Prostate gland (tissue), 2 donors: ENCODE measurements around the gene ZCCHC10.

Source experiments
- CTCF ChIP-seq, 4 experiments: fragments of 200-600 bp in 2 of 4; fragments of 450-650 bp in 2 of 4; sonication (generic) in 2 of 4; IDR thresholded peaks; 1 replicate in 3 of 4; 2 replicates in 1 of 4; pipeline ENCODE4 v1.5.1; 2016 to 2019; ENCODE audit warnings: antibody characterized with exemption in 4 of 4, mild to moderate bottlenecking in 2 of 4, moderate library complexity in 2 of 4
- POLR2A ChIP-seq: fragments of 450-650 bp; IDR thresholded peaks from one replicate; pipeline ENCODE4 v1.6.1; 2016; ENCODE audit warnings: antibody characterized with exemption, mild to moderate bottlenecking

DNA sequence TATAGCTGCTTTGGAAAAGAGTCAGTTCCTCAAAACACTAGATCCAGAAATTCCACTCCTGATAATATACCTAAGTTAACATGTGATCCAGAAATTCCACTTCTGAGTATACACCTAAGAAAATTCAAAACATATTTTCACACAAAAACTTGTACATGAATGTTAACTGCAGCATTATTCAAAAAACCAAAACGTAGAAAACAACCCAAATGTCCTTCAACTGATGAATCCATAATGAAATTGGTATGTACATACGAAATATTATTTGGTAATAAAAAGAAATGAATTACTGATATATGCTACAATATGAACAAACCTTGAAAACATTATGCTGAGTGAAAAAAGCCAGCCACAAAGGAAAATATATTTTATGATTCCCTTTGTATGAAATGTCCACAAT is 46.4 kb downstream of the ZCCHC10 start:
- TF ChIP-seq CTCF (IDR thresholded peaks at IDR 0.05) (no peak), POLR2A (no peak)
